IPS-18c (cell line): ENCODE data around the gene FLYWCH2.
"Not testable (repeated sequence)": the region's sequence is repeated elsewhere in the genome, so short reads cannot be mapped to it uniquely, and the experiment has no call there.

Experiments used
- H3K4me3 ChIP-seq: 2 replicates; pipeline ENCODE4 v1.7.0; 2013; ENCODE audit warnings: low read depth, mild to moderate bottlenecking, low read length, moderate library complexity; ENCODE audit not compliant: insufficient read depth
- H3K9me3 ChIP-seq: one replicate; pipeline ENCODE4 v1.6.1; 2013; ENCODE audit warnings: mild to moderate bottlenecking, low read length, moderate library complexity; ENCODE audit not compliant: control insufficient read depth, insufficient read depth

The FLYWCH2 gene

DNA sequence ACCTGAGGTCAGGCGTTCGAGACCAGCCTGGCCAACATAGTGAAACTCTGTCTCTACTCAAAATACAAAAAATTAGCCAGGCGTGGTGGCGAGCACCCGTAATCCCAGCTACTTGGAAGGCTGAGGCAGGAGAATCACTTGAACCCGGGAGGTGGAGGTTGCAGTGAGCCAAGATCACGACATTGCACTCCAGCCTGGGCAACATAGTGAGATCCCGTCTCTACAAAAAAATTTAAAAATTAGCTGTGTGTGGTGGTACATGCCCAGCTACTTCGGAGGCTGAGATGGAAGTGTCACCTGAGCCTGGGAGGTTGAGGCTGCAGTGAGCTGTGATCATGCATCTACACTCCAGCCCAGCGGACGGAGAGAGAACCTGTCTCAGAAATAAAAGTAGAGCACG lies 60.7 kb downstream of the FLYWCH2 start:
- H3K4me3 ChIP-seq, H3K9me3 ChIP-seq: not testable (repeated sequence)

DNA sequence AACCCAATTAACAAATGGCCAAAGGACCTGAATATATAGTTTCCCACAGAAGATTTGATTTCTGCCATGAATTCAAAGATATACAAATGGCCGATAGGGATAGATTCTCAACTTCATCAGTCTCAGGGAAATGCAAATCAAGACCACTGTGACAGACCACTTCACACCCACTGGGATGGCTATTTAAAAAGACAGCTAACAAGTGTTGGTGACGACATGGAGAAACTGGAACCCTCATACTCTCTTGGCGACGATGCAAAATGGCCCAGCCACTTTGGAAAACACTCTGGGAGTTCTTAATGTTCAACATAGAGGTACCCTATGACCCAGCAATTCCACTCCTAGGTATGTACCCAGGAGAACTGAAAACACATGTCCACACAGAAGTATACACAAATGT lies 63.6 kb downstream of the FLYWCH2 start:
- H3K4me3 ChIP-seq = no peak overlapping the region
- H3K9me3 ChIP-seq = no peaks in the 10 kb centered on the region
